ENCODE measurements around the gene RIMS3. TPM values are rescaled to one million over a fixed set of nuclear protein-coding genes. Genes with fewer than 3 reads are reported as not detected.

Gene RIMS3
- total RNA-seq, 1 experiment from 2014 or later: 13.7 TPM

- Mint-ChIP-seq H3K27me3 (ENCODE audit: low read depth) (peaks cover 6% of the 10 kb centered on the region), H3K9me3 (peaks cover 12 to 16% of the 10 kb centered on the region in 2 experiments), H3K4me1 (peaks cover 0 to 6% of the 10 kb centered on the region in 2 experiments; a peak in 1 of 4 replicates), H3K4me3 (no peak overlapping the region), H3K27ac (no peak overlapping the region), H3K36me3 (ENCODE audit: insufficient read depth in 1 of 3, low read depth in 3 of 3) (peaks cover 0 to 6% (median 4%) of the 10 kb centered on the region in 3 experiments; a peak in 2 of 7 replicates)
- Histone ChIP-seq H3K14ac (ENCODE audit: insufficient read depth, low read length) (no peak overlapping the region), H3K23ac (ENCODE audit: insufficient read length, low read depth, low read length) (no peak overlapping the region), H4K91ac (ENCODE audit: insufficient read length, low read depth, low read length) (no peak overlapping the region), H4K8ac (replicated peaks; ENCODE audit: insufficient read length, low read depth, low read length) (no peak overlapping the region), H3K79me1 (ENCODE audit: insufficient read depth, low read depth, low read length, poor library complexity, severe bottlenecking) (no peaks in the 10 kb centered on the region), H2AK5ac (ENCODE audit: insufficient read length, low read length) (no peak overlapping the region), H3K9ac (ENCODE audit: extremely low read depth, insufficient read length, low read length) (no peak overlapping the region), H3K18ac (ENCODE audit: insufficient read length, low read depth, low read length) (no peak overlapping the region), H2BK12ac (ENCODE audit: insufficient read length, low read depth, low read length) (no peak overlapping the region), H4K20me1 (ENCODE audit: control insufficient read depth, insufficient read depth, insufficient read length) (no peaks in the 10 kb centered on the region), H3K56ac (ENCODE audit: insufficient read length, low read depth, low read length) (no peak overlapping the region), H2BK20ac (ENCODE audit: low read depth, low read length, poor library complexity, severe bottlenecking) (no peak overlapping the region), H3K4me2 (ENCODE audit: insufficient read depth, insufficient read length, low read length) (no peak overlapping the region), H3K4me1 (ENCODE audit: insufficient read depth, low read length) (no peaks in the 10 kb centered on the region), H3K4ac (ENCODE audit: low read depth, low read length) (no peak overlapping the region), H2AFZ (ENCODE audit: low read length) (no peak overlapping the region), H3K23me2 (ENCODE audit: insufficient read length, low read depth, low read length, poor library complexity, severe bottlenecking) (no peaks in the 10 kb centered on the region), H3K9me3 (ENCODE audit: control insufficient read depth, low read depth, low read length) (no peaks in the 10 kb centered on the region), H3T11ph (ENCODE audit: low read length) (no peak overlapping the region), H3K27ac (ENCODE audit: insufficient read length, low read depth, low read length) (no peak overlapping the region), H2BK120ac (ENCODE audit: low read depth, low read length, poor library complexity, severe bottlenecking) (no peak overlapping the region), H2BK15ac (ENCODE audit: low read depth, low read length) (no peak overlapping the region), H4K5ac (ENCODE audit: insufficient read length, low read depth, low read length) (no peak overlapping the region), H3K27me3 (ENCODE audit: insufficient read depth, low read length) (no peaks in the 10 kb centered on the region), H2BK5ac (ENCODE audit: insufficient read length, low read length) (no peak overlapping the region), H3K79me2 (ENCODE audit: insufficient read depth, low read length) (no peaks in the 10 kb centered on the region)
- WGBS (ENCODE audit: extremely low coverage, insufficient read length, low lambda C conversion rate): no CpG with 5 or more reads among the region's 3 CpGs
- no peak for TF ChIP-seq CTCF (conservative IDR thresholded peaks at IDR 0.05)
- no peak for DNase-seq
Observed at GRCh38 chr1:40594187-40594531, 71.3 kb downstream of the RIMS3 start.
